Measurements from ENCODE around the gene NPAS3.

NPAS3 gene

DNA sequence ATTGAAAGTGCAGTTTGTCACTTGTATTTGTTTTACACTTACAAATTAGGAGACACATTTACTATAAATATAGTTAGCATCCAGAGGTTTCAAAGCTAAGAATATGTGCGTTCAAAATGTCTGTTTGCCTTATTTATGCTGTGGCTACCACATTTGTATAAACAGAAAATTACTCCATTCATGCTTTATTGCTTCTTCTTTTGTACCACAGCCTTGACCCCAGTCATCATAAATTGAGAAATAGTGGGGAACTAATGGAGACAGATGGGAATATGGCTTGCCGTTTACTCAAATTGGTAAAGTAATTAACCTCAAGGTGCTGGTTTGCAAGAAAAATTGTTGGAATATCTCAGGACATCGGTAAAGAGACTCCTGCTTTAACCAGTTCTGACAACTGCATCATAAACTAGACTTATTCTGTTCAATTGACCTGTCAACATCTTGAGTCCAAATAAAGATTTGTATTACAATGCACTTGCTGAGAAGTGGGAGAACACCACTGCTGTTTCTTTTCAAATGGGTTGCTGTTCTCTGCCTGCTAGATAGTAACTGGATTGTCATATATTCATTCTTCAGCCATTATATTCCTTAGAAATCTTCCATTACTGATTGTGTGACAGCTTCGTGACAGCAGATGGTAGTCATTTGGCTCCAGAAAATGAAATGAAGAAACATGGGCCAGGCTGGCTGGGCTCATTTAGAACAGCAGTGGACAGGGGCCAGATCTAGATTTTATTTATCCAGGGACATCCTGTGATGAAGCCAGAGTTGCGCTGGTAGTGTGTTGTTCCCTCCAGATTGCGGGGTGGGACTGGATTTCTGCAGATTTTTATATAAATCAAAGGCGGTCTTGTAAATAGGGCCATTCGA is 657.8 kb downstream of the NPAS3 start:
- DNase-seq: no peak

DNA sequence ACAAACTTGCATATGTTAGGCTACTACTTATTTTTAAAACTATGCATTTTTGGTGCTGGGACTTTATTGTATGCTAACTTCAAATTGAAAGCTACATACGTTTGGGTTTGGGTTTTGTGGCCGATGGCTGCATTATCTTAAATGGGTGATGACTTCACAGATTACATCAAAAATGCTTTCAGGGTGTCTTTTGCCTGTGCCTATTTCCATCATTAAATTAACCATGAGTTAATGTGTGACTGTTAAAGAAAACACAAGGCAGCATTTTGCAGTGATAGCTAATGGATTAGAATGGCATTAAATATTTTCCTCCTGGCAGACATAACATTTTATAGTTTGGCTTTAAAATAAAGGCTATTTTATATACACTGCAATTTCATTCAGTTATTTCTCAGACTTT is 659.9 kb downstream of the NPAS3 start:
- DNase-seq: no peak

DNA sequence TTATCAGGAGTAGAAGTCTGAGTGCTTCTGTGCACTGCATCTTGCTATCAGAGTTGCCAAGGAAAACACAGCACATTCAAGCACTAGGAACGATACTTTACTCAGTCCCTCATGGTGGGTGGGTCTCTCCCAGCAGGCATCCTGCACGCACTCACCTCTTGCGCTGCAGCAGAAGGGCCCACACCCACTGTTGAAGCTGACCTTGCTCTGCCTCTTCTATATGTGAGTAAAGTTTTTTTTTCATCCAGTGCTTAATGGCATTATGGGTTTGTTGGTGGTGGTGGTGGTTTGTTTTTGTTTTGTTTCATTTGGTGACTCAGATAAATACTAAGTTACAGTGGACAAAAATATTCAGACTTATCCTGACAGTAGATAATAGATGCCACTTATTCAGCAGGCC is 663.7 kb downstream of the NPAS3 start:
- no peak for DNase-seq

DNA sequence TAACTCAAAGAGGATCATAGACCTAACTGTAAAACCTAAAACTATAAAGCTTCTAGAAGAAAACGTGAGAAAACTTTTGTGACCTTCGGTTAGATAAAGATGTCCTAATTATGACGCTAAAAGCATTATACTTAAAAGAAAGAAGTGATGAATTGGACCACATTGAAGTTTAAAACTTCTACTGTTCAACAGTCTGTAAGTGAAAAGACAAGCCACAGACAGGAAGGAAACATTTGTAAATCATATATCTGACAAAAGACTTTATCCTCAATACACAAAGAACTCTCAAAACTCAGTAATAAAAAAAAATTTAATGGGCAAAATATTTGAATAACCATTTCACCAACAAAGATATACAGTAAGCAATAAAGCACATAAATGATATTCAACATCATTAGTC is 667.9 kb downstream of the NPAS3 start:
- DNase-seq: no peak

DNA sequence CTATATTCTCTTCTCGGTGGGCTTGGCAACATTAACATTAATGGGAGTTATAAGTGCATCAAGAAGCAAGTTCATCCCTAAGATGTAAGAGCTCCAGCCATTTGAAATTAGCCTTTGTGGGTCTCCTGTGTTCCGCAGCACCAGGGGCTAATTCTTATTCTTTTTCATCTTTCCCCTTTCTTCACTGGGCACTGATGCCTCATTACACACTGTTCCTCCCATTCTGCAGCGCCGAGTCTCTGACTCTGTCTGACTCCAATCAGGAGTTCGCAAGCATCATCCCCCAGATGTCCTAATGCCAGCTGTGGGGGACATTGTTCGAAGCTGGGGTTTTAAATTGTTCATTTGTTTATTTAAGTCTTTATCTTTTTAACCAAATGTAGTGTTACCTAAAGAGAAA is 670.9 kb downstream of the NPAS3 start:
- DNase-seq: no peak

DNA sequence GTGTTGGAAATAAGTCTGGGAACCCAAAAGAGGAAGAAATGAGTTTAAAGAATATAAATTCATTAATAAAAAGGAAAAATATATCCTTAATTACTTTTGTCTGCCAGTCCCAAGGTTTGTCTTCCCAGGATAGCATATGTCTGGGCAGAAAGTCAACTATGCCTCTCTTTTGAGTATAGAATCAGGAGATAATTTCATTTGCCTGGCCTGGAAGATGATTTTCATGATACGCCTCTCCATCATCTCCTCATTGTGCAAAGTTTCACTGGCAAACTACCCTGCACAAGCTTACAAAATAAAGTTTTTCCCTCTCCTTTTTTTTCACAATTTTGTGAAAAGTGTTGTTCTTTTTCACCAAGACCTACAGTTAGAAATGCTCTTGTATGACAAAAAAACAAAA is 671.4 kb downstream of the NPAS3 start:
- no peak for DNase-seq

DNA sequence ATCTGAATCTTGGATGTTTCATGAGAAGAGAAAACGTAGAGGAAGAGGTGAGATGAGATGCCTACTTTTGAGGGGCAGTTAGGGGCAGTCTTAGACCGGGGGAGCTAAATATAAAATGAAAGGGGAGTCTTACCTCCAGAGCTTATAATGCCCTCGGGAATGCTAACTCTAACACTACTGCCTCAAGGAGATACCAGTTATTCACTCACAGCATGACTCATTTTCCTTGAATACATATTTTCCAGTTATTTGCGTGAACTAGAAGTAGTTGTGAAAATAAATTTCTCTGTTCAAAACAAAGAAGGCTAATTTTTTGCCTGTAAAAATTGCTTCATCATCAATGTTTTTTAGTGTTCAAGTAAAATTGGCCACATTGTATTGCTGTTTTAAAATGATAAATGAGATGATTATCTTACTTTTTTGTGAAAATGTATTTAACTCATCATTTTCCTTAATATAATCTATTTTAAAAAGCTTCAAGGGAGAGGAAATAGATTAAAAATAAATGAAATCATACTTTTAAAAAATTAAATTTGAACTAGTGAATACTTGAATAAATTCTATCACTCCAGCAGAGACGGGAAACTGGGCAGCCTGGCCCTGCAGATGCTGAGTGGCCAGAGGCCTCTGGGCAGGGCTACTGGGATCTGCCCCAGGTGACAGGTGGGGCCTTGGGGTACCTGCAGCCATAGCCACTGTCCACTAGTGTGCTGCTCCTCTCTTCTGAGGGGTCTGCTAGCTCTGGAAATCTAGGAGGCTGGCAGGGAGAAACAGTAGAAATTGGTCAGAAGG is 672.9 kb downstream of the NPAS3 start:
- no peak for DNase-seq

DNA sequence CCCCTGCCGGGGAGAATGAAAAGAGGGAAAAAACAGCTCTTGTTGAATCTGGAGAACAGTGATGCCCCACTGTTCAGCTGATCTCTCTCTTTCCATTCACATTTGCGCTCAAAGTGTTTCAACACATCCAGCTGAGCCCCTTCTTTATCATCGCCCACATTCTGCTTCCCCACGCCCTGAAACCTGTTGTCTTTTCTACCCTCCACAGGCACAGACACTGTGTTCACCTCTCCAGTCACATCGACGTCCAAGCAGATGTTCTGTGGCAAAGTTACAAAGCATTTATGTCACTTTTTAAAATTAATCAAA is 673.5 kb downstream of the NPAS3 start:
- no peak for DNase-seq

DNA sequence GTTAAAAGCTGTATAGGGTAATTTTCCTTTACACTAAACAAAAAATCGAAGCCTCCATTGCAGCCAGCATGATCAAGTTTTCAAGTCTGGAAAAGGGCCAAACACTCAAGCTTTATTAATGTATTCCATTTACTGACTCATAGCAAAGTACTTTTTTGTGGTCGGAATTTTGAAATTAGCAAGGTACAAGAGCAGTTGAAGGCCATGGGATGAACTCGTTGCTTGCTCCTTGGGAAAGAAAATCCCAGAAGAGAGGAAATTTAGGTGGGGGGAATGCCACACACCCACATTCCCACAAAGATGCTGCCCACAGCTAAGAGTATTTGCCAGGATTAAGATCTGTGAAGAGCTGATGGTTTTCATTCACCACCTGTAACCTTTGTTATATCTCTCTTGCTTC is 678.5 kb downstream of the NPAS3 start:
- no peak for DNase-seq

DNA sequence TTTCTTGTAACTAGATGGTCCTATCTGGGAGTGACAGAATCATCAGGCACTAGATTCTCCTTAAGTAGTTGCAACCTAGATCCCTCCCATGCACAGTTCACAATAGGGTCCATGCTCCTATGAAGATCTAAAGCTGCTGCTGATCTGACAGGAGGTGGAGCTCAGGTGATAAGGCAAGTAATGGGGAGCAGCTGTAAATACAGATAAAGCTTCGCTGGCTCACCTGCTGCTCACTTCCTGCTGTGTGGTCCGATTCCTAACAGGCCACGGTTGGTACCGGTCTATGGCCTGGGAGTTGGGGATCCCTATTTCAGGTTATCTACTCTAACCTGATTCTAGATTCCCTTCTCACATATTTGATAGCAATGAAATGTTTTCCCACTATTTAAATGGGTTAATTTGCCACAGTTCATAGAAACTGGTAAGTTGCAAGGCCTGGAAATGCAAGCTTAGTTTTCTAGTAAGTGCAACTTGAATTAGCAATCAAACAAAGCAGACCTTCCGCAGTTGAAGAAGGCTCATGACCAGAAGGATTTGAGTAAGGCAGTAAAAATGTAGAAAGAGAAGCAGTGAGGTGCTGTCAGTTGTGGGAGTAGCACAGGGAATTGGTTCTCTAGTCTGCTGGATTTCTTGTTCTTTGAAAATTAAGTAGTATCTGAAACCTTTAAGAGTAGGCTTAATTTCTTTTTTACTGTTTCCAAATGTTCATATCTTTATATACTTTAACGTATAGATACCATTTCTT is 679.9 kb downstream of the NPAS3 start:
- DNase-seq: no peak

DNA sequence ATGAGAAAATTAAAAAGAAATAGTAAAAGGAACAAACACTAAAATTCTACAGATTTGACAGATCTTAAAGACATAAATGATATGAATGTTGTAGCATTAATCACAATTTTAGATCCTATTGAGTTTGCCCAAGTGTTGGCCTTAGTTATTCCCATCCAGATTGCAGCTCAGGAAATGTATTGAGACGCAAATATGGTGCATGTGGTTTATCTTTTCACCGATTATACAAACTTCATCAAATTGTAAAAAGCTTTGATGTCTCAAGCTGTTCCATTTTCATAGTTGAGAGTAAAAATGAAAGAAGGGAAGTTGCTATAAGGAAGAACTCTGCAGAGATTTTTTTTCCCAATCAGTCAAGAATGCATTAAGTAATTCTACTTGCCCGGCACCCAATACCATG is 683.8 kb downstream of the NPAS3 start:
- no peak for DNase-seq

DNA sequence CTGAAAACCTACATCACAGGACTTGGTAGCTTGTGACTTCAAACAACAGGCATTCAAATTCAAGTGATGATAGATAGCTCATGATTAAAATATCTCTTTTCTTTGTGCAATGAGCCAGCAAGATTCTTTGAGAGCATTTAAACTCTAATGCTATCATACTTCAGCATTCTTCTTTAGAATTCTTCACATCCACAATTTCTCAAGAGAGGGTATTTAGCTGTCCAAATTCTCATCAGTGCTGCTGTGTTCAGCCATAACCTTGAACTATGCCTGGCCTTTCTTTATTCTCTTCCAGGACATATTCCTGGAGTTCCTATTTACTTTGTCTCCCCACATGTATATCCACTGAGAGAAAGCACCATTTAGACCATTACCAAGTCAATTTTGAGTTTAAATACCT is 691.1 kb downstream of the NPAS3 start:
- no peak for DNase-seq

DNA sequence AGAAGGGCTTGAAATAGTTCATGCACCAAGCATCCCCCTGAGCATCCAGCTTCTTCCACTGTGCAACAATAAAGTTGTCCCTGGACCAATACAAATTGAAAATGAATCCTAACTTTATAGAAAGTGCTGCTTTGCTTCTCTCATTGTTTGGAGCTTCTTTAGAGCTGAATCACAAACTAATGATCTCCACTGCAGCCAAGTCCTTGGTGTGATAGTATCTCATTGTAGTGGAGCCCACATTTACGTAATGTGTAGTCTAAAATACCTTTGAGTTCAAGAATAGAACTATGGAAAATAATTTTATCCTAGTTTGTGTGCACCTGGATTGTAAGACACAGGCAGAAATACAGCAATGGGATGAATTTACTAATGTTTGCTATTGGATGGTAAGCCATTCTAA is 692.3 kb downstream of the NPAS3 start:
- no peak for DNase-seq

DNA sequence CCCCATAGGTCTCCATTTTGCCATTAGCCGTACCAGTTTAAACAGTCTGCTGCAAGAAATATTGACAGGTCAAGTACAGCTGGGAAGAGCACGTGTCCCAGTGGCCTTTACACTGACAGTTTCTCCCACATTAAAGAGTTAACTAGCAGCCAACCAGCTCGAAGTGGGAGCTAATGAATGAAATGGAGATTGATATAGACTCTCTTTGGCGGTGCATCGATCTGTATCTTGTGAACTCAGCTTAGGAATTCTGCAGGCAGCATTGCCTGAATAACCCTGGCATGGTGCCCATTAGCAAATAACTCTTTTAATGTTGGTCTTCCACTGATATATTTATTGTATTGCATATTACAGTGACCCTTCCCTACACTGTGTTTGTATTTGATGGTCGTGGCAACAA is 692.8 kb downstream of the NPAS3 start:
- DNase-seq: no peak

DNA sequence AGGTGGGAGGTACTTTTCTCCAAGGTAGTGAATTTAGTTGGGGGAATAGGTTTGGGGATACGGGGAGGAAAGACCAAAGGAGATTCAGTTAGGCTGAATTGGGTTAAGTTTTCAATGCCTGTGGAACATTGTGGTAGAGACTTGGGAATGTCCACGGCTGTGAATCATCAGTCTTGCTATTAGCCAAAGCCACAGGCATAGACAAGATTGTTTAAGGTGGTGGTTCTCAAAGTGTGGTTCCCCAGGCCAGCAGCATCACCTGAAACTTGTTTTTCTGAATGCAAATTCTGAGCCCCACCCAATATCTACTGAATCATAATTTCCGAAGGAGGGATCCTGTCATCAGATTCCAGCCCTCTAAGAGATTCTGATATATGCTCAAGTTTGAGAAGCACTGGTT is 696.0 kb downstream of the NPAS3 start:
- DNase-seq: no peak

DNA sequence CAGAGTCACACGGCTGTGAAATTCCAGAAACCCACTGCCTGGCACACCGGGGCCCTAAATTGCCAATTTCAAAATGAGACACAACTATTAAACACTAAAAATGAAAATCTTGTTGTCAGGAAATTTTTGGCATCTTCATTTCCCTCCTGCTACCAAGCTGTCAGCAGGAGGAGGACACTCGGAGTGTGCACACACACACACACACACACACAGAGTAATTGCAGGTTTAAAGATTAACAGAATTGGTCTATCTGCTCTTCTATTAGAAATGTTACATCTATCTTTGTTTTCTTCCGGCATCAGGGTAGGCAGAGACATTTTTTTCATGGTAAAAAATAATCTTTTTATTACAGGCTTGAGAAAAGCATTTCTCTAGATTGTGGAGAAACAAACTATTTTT is 698.0 kb downstream of the NPAS3 start:
- DNase-seq: no peak

DNA sequence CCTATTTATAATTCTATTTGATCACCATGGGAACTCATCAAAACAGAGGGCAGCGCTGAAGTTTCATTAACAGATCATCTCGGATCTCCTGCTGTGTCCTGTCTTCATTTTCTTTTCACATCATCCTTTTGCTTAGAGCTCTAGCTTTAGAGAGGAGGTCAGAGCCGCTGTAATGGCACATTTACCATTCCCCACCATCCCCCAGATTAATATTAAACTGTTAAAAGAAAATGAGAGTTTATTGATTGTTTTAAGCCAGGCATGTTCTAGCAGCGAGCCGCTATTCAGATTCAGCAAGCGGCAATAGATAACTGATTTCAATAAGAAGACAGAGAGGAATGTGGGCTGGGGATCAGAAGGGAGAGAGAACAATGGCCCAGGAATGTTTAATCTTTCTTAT is 703.4 kb downstream of the NPAS3 start:
- no peak for DNase-seq

DNA sequence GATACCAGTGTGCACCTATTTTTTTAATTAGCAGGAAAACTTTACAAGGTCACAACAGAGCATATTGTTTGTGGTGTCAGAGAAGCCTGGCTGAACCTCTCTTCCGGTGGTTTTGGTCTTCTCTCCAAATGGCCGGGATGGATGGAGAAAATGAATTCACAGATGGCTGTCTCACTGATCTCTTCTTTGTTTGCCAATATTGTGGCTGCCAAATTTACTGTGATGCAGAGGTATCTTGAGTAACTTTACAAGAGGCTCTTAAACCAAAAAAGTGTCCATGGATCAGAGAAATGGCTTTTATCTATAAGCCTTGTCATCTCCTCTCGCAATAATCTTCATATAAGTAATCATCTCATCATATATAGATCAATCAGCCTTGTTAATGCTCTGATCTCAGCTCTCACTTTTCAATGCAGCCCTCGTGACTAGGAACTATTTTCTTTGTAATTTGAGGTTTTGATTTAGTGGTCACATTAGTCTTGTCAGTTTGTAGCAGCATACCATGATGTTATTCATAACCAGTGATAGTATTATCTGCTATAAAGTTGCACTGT is 704.1 kb downstream of the NPAS3 start:
- no peak for DNase-seq

DNA sequence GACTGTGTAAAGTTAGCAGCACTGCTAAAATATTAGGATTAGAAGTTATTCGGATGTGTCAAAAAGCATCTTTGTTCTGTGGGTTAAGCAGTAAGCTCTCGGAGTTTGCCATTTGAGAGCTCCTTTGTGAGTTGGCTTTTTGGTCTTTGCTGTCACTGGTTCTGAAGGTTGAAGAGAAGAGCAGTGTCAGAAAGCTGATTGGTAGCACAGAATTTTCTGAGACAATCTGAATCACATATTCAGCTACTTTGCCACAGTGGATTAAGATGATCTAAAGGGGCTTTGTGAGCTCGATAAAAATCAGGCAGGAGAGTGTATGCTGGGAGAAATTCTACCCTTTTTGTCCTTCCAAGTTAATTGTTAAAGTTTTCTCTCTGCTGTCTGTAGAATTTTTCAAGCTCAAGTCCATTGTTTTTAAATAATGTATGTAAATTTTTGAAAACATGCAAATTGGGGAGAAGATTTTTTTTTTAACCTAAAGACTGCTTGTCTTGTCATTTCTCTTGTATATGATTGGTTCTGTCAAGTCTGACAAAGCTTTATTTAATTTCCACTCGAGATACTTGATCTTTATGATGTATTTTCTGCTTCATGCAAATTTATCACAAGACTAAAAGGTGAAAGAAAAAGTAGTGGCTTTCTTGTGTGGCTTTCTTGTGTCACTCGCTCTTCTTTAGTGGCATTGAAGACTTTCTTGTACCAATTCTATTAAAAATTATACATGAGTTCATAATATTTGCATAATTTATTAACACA is 704.9 kb downstream of the NPAS3 start:
- no peak for DNase-seq

DNA sequence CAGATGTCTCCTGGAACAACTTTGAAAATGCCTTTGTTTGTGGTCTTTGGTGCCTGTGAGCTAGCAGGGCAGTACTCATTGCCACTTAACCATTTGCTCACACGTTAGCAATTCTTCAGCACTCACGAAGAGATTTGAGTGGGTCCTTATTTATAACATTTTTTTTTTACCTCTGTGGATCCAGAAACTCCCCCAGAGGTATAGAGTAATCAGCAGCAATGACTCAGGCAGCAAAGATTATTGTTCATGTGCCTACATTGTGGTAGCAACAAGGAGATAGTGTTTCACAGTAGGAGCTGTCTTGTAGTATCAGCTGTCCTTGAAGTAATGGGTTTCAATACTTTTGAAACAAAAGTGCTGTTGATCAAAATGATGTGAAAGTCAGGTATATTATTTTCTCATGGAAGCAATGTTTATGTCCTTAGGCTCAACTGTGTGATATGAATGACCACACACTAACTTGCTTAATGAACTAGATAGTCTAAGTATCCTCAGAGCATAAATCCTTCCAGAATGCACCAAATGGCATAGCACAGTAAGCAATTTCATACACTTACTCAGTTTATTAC is 708.1 kb downstream of the NPAS3 start:
- no peak for DNase-seq

DNA sequence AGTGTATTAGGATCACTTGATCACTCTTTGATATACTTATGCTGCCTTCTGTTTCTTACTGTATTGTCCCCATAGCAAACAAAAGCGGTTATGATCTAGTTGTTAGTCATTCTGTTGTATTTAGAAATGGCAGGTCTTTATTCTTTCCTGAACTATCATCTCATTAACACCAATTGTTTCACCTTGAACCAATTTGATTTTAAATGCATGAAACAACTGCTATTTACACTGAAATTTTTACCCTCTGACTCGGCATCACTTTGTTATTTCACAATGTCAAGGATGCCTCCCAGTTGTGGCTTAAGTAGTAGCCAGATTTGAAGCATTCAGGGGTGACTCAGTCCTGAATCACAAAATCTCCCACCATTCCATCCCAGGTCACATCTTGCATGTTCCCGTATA is 708.7 kb downstream of the NPAS3 start:
- DNase-seq: no peak

DNA sequence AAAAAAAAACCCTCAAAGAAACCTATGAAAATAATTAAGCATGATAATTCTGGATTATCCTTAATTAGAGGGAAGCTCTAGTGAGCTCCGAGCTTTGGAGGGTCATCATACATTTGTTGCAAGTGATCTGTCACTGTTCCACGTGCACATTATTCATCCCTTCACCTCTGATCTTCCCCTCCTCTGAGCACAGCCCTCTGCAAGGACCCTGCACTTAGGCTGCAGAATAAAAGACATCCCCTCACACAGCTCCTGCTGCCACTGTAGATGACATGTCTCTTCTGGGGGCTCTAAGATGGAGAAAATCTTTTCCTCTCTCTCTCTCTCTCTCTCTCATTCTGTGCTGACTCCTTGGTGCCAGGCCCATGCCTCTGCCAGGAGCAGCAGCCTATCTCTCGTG is 711.8 kb downstream of the NPAS3 start:
- DNase-seq: no peak

Measured in stimulated activated naive CD4-positive, alpha-beta T cell treated with Interleukin-2 at 50 U/mL for 16 hours (primary cell).